CD4-positive, alpha-beta memory T cell (primary cell): ENCODE data around the gene CXorf49. TPM values are rescaled to one million over a fixed set of nuclear protein-coding genes. Genes with fewer than 3 reads are reported as not detected.
"Not testable (repeated sequence)": the region's sequence is repeated elsewhere in the genome, so short reads cannot be mapped to it uniquely, and the experiment has no call there.

Experiments
- CTCF ChIA-PET: fragments of 350-600 bp; sonication (Branson Sonifier 250); formaldehyde crosslinking; loops from one replicate; lab custom pipeline; 2021; ENCODE audit warnings: inconsistent platforms; ENCODE audit not compliant: partially characterized antibody; lab: Charles Lee
- POLR2A ChIA-PET: fragments of 350-600 bp; sonication (Branson Sonifier 250); formaldehyde crosslinking; loops from one replicate; lab custom pipeline; 2021; ENCODE audit not compliant: partially characterized antibody; lab: Charles Lee
- DNase-seq, 5 donors: peaks; one replicate each; pipeline versions ENCODE4 v3.0.0 to v3.0.0-alpha.2; 2020 to 2022; ENCODE audit warnings: mixed read lengths in 1 of 5
- H3K27ac ChIP-seq: one replicate; pipeline ENCODE4 v1.7.0; 2013; ENCODE audit warnings: low read depth, low read length
- H3K27me3 ChIP-seq: 2 replicates; pipeline ENCODE4 v1.7.0; 2013; ENCODE audit warnings: mild to moderate bottlenecking, low read length, moderate library complexity; ENCODE audit not compliant: insufficient read depth
- H3K36me3 ChIP-seq: 2 replicates; pipeline ENCODE4 v1.7.0; 2013; ENCODE audit warnings: mild to moderate bottlenecking, low read length, moderate library complexity; ENCODE audit not compliant: insufficient read depth
- H3K4me1 ChIP-seq: 2 replicates; pipeline ENCODE4 v1.7.0; 2013; ENCODE audit warnings: mild to moderate bottlenecking, low read length, moderate library complexity; ENCODE audit not compliant: insufficient read depth
- H3K4me3 ChIP-seq, 2 donors: one replicate each; pipeline ENCODE4 v1.7.0; 2013; ENCODE audit warnings: low read length in 2 of 2, mild to moderate bottlenecking in 1 of 2
- H3K9me3 ChIP-seq, 2 donors: one replicate each; pipeline ENCODE4 v1.7.0; 2013; ENCODE audit warnings: low read length in 2 of 2, control low read depth in 1 of 2; ENCODE audit not compliant: control insufficient read depth in 1 of 2
- H3K27ac Mint-ChIP-seq, 7 donors: one replicate each; pipeline ENCODE4 v1.8.0; 2020 to 2021; ENCODE audit warnings: mixed read lengths in 7 of 7, mild to moderate bottlenecking in 6 of 7, inconsistent platforms in 3 of 7, moderate library complexity in 3 of 7
- H3K27me3 Mint-ChIP-seq, 2 donors: one replicate each; pipeline ENCODE4 v1.8.0; 2020 to 2021; ENCODE audit warnings: mixed read lengths in 2 of 2
- H3K36me3 Mint-ChIP-seq, 2 donors: one replicate each; pipeline ENCODE4 v1.8.0; 2020 to 2021; ENCODE audit warnings: mixed read lengths in 2 of 2, inconsistent platforms in 1 of 2, mild to moderate bottlenecking in 1 of 2
- H3K4me1 Mint-ChIP-seq, 4 donors: one replicate each; pipeline ENCODE4 v1.8.0; 2020 to 2021; ENCODE audit warnings: mixed read lengths in 4 of 4, mild to moderate bottlenecking in 1 of 4
- H3K4me3 Mint-ChIP-seq, 8 donors: one replicate each; pipeline ENCODE4 v1.8.0; 2020 to 2021; ENCODE audit warnings: mixed read lengths in 8 of 8, mild to moderate bottlenecking in 7 of 8, moderate library complexity in 6 of 8, inconsistent platforms in 3 of 8
- H3K9me3 Mint-ChIP-seq, 8 donors: one replicate each; pipeline ENCODE4 v1.8.0; 2020 to 2021; ENCODE audit warnings: mixed read lengths in 8 of 8, mild to moderate bottlenecking in 5 of 8, inconsistent platforms in 3 of 8, moderate library complexity in 1 of 8
- intact Hi-C: fragments of 100-400 bp; cut with micrococcal nuclease; formaldehyde crosslinking; loops from one replicate; pipeline ENCODE4 v1.15.1; 2023
- polyA plus RNA-seq, 2 donors: library from polyadenylated mRNA; unstranded; fragments of 300-500 nt; fragmentation: Illumina TruSeq; gene quantifications; one replicate each; pipeline ENCODE4 v1.2.3, GENCODE V29; 2021
- total RNA-seq, 2 experiments: library from RNA; stranded (reverse); gene quantifications; one replicate each; pipeline ENCODE4 v1.2.3, GENCODE V29; 2021

Gene CXorf49
- not detected for total RNA-seq
- polyA plus RNA-seq: not detected

- H3K27ac ChIP-seq, H3K4me1 Mint-ChIP-seq, CTCF ChIA-PET, H3K27ac Mint-ChIP-seq, H3K27me3 Mint-ChIP-seq, H3K4me1 ChIP-seq, H3K27me3 ChIP-seq, H3K4me3 ChIP-seq, POLR2A ChIA-PET, H3K9me3 Mint-ChIP-seq, H3K36me3 ChIP-seq, DNase-seq, H3K9me3 ChIP-seq, H3K4me3 Mint-ChIP-seq, intact Hi-C loops, H3K36me3 Mint-ChIP-seq: not testable (repeated sequence)
Observed at GRCh38 chrX:71718185-71718584, at the start of gene CXorf49. Gene CXorf49, minus strand, starts transcription at chrX:71718285. Its CDS starts 134 bp downstream, at chrX:71718151.

GRCh38 chrX:71767134-71767533 is 49.0 kb upstream of the CXorf49 start:
- H3K27ac ChIP-seq, H3K27me3 ChIP-seq, H3K4me1 Mint-ChIP-seq, H3K27me3 Mint-ChIP-seq, H3K9me3 ChIP-seq, H3K36me3 Mint-ChIP-seq, H3K4me1 ChIP-seq, H3K9me3 Mint-ChIP-seq, H3K4me3 ChIP-seq, H3K4me3 Mint-ChIP-seq, CTCF ChIA-PET, POLR2A ChIA-PET, DNase-seq, H3K27ac Mint-ChIP-seq, intact Hi-C loops, H3K36me3 ChIP-seq: not testable (repeated sequence)

GRCh38 chrX:71765613-71766012 is 47.5 kb upstream of the CXorf49 start:
- H3K36me3 Mint-ChIP-seq, H3K27ac ChIP-seq, H3K9me3 ChIP-seq, DNase-seq, H3K4me1 ChIP-seq, CTCF ChIA-PET, H3K4me1 Mint-ChIP-seq, H3K4me3 ChIP-seq, POLR2A ChIA-PET, H3K9me3 Mint-ChIP-seq, H3K27me3 ChIP-seq, intact Hi-C loops, H3K36me3 ChIP-seq, H3K27ac Mint-ChIP-seq, H3K4me3 Mint-ChIP-seq, H3K27me3 Mint-ChIP-seq: not testable (repeated sequence)

GRCh38 chrX:71764832-71765231 is 46.7 kb upstream of the CXorf49 start:
- not testable (repeated sequence) for H3K27ac Mint-ChIP-seq

GRCh38 chrX:71763049-71763448 is 45.0 kb upstream of the CXorf49 start, which contains the start of gene CXorf49B:
Gene CXorf49B, plus strand, starts transcription at chrX:71763349. Its CDS starts 75 bp downstream, at chrX:71763424.
- H3K27ac Mint-ChIP-seq, intact Hi-C loops, H3K9me3 ChIP-seq, H3K27me3 Mint-ChIP-seq, H3K9me3 Mint-ChIP-seq, H3K4me3 ChIP-seq, H3K4me1 Mint-ChIP-seq, H3K4me3 Mint-ChIP-seq, DNase-seq, H3K4me1 ChIP-seq, CTCF ChIA-PET, H3K36me3 ChIP-seq, H3K36me3 Mint-ChIP-seq, H3K27ac ChIP-seq, H3K27me3 ChIP-seq, POLR2A ChIA-PET: not testable (repeated sequence)

More at GRCh38 chrX:71764832-71765231, 46.7 kb upstream of the CXorf49 start:
- H3K36me3 Mint-ChIP-seq, H3K36me3 ChIP-seq, H3K27me3 ChIP-seq, H3K4me3 ChIP-seq, H3K4me1 ChIP-seq, H3K9me3 Mint-ChIP-seq, H3K4me1 Mint-ChIP-seq, H3K9me3 ChIP-seq, CTCF ChIA-PET, DNase-seq, intact Hi-C loops, POLR2A ChIA-PET, H3K27ac ChIP-seq, H3K4me3 Mint-ChIP-seq, H3K27me3 Mint-ChIP-seq: not testable (repeated sequence)

- H3K36me3 Mint-ChIP-seq, H3K4me1 Mint-ChIP-seq, CTCF ChIA-PET, POLR2A ChIA-PET, H3K4me3 Mint-ChIP-seq, DNase-seq, H3K9me3 ChIP-seq, intact Hi-C loops, H3K36me3 ChIP-seq, H3K9me3 Mint-ChIP-seq, H3K4me1 ChIP-seq, H3K27me3 Mint-ChIP-seq, H3K27ac Mint-ChIP-seq, H3K27ac ChIP-seq, H3K27me3 ChIP-seq, H3K4me3 ChIP-seq: not testable (repeated sequence)
Observed at GRCh38 chrX:71760688-71761281, 42.7 kb upstream of the CXorf49 start.

GRCh38 chrX:71720289-71720886 is 2.3 kb upstream of the CXorf49 start:
- H3K27me3 Mint-ChIP-seq, H3K9me3 Mint-ChIP-seq, DNase-seq: not testable (repeated sequence)

More at GRCh38 chrX:71720289-71720886, 2.3 kb upstream of the CXorf49 start:
- H3K4me1 Mint-ChIP-seq, H3K27ac Mint-ChIP-seq, H3K4me3 Mint-ChIP-seq, H3K27ac ChIP-seq, H3K4me3 ChIP-seq, H3K4me1 ChIP-seq, CTCF ChIA-PET, H3K36me3 ChIP-seq, H3K9me3 ChIP-seq, H3K27me3 ChIP-seq, POLR2A ChIA-PET, H3K36me3 Mint-ChIP-seq, intact Hi-C loops: not testable (repeated sequence)
